CD4-positive, alpha-beta T cell treated with Interferon gamma for 1 hour (primary cell): ENCODE measurements around the gene LLPH.
A peak's percentile ranks its signal among the peaks of the same experiment; 100 is the strongest.

ENCODE experiments used
- DNase-seq: peaks from one replicate; pipeline ENCODE4 v3.0.0-alpha.2; 2020

Gene LLPH

DNA sequence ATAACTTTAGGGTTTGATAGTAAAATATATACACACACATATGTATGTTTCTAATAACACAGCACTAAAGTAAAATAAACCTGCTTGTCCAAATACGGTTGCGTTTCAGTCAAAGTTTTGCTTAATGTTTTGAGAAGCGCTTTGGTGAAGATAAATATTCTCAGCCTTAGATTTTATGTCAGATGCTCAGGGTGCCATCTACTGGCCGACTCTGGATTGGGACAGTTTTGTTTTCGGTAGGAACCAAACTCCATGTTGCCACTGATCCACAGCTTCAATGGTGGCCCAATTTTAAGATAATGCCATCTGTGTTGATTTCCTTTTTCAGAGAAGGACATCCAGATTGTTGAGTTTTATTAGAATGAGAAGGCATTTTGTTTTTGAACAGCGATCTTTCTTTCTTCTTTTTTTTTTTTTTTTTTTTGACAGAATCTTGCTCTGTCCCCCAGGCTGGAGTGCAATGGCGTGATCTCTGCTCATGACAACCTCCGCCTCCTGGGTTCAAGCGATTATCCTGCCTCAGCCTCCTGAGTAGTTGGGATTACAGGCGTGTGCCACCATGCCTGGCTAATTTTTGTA is 43.1 kb downstream of the LLPH start:
- DNase-seq = peak; percentile 9

GRCh38 chr12:66085998-66086397 is 44.6 kb downstream of the LLPH start:
- no peak for DNase-seq

GRCh38 chr12:66085213-66085612 is 45.3 kb downstream of the LLPH start:
- DNase-seq = no peak

DNA sequence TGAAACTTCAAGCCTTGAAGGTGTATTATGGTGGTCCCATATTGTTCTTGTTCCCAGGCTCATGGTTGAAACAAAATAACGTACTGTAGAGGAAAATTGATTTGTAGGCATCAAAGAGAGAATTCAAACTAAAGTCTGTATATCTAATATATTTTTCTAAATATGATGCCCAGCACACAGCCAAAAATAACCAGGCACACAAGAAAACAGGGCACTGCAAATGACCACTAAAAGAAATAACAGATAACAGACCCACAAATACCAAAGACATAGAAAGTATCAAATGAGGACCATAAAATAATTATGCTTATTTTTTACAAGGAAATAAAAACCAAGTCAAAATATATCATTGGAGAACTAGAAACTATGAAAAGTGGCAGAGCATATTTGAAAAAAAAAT is 46.8 kb downstream of the LLPH start:
- DNase-seq = no peak

DNA sequence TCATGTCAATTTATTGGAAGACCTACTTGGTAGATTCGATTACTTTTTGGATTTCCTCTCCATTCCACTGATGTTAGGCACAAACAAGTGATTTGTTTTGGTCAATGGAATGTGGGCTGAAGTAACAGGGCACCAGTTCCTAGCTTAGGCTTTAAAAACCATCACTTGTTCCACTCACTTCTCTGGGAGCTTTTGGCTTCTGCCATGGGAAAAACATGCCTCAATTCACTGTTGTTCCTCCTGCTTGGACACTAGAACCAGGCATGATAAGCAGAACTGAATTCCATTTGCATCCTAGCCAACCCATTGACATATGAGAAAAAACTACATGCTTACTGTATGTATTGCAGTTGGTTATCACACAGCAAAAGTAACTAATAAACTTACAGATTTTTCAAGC is 47.8 kb downstream of the LLPH start:
- no peak for DNase-seq

- DNase-seq = no peak
Measured at GRCh38 chr12:66080791-66081190, 49.8 kb downstream of the LLPH start.

GRCh38 chr12:66077542-66077941 is 53.0 kb downstream of the LLPH start:
- DNase-seq = no peak

- no peak for DNase-seq
Measured at GRCh38 chr12:66074561-66074960, 56.0 kb downstream of the LLPH start.

DNA sequence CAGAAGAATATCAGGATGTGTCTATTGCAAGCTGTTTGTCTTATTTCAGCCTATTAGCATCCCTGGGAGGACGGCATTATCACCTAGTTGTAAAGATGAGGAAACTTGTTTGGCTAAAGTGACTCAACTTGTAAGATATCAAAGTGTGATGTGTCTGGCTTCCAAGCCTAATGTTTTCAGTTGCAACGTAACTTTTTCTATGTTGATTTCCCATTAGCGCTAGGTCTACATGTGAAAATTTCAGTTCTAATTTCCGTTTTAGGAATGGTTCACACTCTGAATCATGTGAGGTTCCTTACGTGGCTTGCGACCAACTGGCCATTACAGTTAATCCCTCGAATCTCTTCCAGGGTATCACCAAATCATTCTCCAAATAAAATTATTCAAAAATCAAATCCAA is 58.0 kb downstream of the LLPH start:
- DNase-seq = no peak

DNA sequence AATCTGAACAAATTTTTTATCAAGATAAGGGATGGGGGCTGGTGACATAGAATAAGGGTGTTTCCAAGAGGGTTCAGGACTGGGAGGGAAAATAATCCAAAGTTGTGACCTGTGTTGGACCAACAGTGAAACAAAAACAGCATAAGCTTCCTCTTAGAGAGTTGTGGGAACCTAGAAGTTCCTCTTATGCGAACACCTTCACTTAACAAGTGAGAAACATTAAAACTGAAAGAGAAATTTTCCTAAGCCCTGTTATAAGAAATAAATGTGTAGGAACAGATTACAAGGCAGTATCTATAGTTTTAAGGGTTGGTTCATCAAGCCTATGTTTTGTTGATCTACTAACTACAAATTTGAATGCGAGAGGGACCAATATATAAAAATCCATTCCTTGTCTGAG is 58.4 kb downstream of the LLPH start:
- no peak for DNase-seq

DNA sequence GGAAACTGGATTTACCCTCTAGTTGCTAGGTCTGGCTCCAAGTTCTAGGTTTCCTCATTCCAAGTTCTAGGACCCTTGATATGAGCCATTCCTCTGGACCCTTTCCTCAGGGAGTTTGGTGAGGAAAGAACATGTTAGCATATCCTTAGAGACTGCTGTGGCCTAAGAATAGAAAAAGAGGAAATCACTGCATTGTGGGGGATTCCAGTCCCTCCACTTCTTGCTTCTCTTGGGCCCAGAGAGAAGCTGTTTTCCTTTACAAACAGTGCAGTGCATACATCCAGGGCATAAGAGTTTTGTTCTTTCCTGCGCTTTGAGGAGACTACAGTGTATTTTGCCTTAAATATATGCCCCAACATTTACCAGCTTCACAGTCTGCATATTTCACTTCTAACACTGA is 59.0 kb downstream of the LLPH start:
- DNase-seq = no peak

- no peak for DNase-seq
Measured at GRCh38 chr12:66070378-66071120, 60.0 kb downstream of the LLPH start.

DNA sequence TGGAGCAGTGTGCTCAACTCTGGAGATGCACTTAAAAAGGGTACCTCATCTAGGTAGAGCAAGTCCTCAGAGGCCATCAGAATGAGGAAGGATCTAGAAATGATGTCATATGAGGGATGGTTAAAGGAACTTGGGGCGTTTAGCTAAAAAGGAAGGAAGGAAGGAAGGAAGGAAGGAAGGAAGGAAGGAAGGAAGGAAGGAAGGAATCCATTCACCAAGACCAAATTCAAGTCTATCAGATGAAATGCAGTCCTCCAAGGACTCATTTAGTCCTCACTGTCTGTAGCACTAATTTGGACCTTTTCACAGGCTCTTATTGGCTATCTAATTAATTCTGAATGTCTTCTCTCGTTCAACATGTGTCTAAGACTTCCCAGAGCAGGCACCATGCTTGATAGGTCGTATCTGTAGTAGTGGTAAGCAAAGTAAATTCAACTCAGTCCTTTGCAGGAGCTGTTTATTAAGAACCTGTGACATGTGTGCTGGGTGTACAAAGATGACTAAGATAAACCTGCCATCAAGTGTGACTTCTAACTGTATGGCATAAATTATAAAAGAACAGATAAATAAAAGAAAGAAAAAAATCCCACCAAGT is 63.5 kb downstream of the LLPH start:
- DNase-seq = no peak
